ENCODE results near the gene SPOP. TPM values are rescaled to one million over a fixed set of nuclear protein-coding genes. Genes with fewer than 3 reads are reported as not detected.

Gene SPOP
- total and polyA plus RNA-seq, 9 of the 15 experiments (the other 6 are each of a cell fraction or from before 2014, with no cell fraction given), result 34.2 to 65.9 (median 39.7) TPM

DNA sequence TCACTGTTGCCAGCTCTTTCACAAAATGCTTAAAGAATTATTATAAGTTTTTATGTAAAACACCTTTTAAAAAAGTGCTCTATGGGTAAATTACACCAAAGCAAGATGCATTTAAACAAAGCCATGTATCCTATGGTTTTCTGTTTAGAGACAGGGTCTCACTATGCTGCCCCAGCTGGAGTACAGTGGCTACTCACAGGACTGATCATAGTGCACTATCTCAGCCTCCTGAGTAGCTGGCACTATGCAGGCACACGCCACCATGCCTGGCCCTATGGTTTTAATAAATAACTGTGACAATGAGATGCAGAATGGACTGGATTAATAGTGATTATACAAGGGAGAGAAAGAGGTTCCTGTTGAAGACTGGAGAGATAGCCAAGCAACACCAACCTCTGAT lies 40.2 kb downstream of the SPOP start (continued):
- TF ChIP-seq, protein P1, sequence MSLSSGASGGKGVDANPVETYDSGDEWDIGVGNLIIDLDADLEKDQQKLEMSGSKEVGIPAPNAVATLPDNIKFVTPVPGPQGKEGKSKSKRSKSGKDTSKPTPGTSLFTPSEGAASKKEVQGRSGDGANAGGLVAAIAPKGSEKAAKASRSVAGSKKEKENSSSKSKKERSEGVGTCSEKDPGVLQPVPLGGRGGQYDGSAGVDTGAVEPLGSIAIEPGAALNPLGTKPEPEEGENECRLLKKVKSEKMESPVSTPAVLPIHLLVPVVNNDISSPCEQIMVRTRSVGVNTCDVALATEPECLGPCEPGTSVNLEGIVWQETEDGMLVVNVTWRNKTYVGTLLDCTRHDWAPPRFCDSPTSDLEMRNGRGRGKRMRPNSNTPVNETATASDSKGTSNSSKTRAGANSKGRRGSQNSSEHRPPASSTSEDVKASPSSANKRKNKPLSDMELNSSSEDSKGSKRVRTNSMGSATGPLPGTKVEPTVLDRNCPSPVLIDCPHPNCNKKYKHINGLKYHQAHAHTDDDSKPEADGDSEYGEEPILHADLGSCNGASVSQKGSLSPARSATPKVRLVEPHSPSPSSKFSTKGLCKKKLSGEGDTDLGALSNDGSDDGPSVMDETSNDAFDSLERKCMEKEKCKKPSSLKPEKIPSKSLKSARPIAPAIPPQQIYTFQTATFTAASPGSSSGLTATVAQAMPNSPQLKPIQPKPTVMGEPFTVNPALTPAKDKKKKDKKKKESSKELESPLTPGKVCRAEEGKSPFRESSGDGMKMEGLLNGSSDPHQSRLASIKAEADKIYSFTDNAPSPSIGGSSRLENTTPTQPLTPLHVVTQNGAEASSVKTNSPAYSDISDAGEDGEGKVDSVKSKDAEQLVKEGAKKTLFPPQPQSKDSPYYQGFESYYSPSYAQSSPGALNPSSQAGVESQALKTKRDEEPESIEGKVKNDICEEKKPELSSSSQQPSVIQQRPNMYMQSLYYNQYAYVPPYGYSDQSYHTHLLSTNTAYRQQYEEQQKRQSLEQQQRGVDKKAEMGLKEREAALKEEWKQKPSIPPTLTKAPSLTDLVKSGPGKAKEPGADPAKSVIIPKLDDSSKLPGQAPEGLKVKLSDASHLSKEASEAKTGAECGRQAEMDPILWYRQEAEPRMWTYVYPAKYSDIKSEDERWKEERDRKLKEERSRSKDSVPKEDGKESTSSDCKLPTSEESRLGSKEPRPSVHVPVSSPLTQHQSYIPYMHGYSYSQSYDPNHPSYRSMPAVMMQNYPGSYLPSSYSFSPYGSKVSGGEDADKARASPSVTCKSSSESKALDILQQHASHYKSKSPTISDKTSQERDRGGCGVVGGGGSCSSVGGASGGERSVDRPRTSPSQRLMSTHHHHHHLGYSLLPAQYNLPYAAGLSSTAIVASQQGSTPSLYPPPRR (CRISPR knock-in tag; IDR thresholded peaks at IDR 0.05; ENCODE audit: borderline replicate concordance), result no peak
- TF ChIP-seq, protein P2, sequence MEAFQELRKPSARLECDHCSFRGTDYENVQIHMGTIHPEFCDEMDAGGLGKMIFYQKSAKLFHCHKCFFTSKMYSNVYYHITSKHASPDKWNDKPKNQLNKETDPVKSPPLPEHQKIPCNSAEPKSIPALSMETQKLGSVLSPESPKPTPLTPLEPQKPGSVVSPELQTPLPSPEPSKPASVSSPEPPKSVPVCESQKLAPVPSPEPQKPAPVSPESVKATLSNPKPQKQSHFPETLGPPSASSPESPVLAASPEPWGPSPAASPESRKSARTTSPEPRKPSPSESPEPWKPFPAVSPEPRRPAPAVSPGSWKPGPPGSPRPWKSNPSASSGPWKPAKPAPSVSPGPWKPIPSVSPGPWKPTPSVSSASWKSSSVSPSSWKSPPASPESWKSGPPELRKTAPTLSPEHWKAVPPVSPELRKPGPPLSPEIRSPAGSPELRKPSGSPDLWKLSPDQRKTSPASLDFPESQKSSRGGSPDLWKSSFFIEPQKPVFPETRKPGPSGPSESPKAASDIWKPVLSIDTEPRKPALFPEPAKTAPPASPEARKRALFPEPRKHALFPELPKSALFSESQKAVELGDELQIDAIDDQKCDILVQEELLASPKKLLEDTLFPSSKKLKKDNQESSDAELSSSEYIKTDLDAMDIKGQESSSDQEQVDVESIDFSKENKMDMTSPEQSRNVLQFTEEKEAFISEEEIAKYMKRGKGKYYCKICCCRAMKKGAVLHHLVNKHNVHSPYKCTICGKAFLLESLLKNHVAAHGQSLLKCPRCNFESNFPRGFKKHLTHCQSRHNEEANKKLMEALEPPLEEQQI (IDR thresholded peaks at IDR 0.05), result no peak
- no peak for TF ChIP-seq RFX7 (CRISPR knock-in tag; IDR thresholded peaks at IDR 0.05)
